GM23338 (cell line): ENCODE measurements around the gene SH3GL2.
A peak's percentile ranks its signal among the peaks of the same experiment; 100 is the strongest.

Source experiments
- CREB1 ChIP-seq: fragments of 250-450 bp; sonication (Bioruptor Pico); IDR thresholded peaks from 2 replicates; pipeline ENCODE4 v1.5.0; 2020; ENCODE audit warnings: low read depth, mild to moderate bottlenecking, moderate library complexity
- CTCF ChIP-seq, 2 experiments: fragments of 200-600 bp in 1 of 2; sonication (generic) in 1 of 2; conservative IDR thresholded peaks; 2 replicates each; pipeline versions ENCODE4 v1.5.1 to v1.6.1; 2016 to 2017; ENCODE audit warnings: antibody characterized with exemption in 2 of 2, low read depth in 2 of 2, mild to moderate bottlenecking in 2 of 2, moderate library complexity in 1 of 2
- ETS1 ChIP-seq: IDR thresholded peaks from 2 replicates; pipeline ENCODE4 v1.6.1; 2016; ENCODE audit warnings: antibody characterized with exemption
- EZH2 ChIP-seq: fragments of 200-600 bp; sonication (generic); IDR thresholded peaks from one replicate; pipeline ENCODE4 v1.8.0; 2017; ENCODE audit warnings: antibody characterized with exemption, mild to moderate bottlenecking, low read depth; ENCODE audit not compliant: unreplicated experiment
- EZH2phosphoT487 ChIP-seq: fragments of 200-600 bp; sonication (generic); IDR thresholded peaks from one replicate; pipeline ENCODE4 v1.8.1; 2018; ENCODE audit warnings: antibody characterized with exemption; ENCODE audit not compliant: unreplicated experiment
- JUNB ChIP-seq: IDR thresholded peaks from one replicate; pipeline ENCODE4 v1.6.1; 2016; ENCODE audit warnings: antibody characterized with exemption; ENCODE audit not compliant: unreplicated experiment
- NANOG ChIP-seq: IDR thresholded peaks from 2 replicates; pipeline ENCODE4 v1.6.1; 2016; ENCODE audit warnings: antibody characterized with exemption, borderline replicate concordance
- POLR2AphosphoS5 ChIP-seq: IDR thresholded peaks from 2 replicates; pipeline ENCODE4 v1.6.1; 2016; ENCODE audit warnings: antibody characterized with exemption, low read depth
- STAT1 ChIP-seq: IDR thresholded peaks from one replicate; pipeline ENCODE4 v1.6.1; 2016; ENCODE audit warnings: antibody characterized with exemption; ENCODE audit not compliant: unreplicated experiment
- ZNF114 ChIP-seq: fragments of 250-450 bp; sonication (Bioruptor Pico); IDR thresholded peaks from 2 replicates; pipeline ENCODE4 v1.5.0; 2020; ENCODE audit warnings: mild to moderate bottlenecking, moderate library complexity
- ZNF331 ChIP-seq: fragments of 250-450 bp; sonication (Bioruptor Pico); IDR thresholded peaks from 2 replicates; pipeline ENCODE4 v1.5.0; 2020; ENCODE audit warnings: low read depth, mild to moderate bottlenecking, moderate library complexity
- ZNF462 ChIP-seq: fragments of 250-450 bp; sonication (Bioruptor Pico); IDR thresholded peaks from 2 replicates; pipeline ENCODE4 v1.5.0; 2020; ENCODE audit warnings: mild to moderate bottlenecking, moderate library complexity
- TF ChIP-seq, protein P1 (sequence below): IDR thresholded peaks from one replicate; pipeline ENCODE4 v1.6.1; 2018; ENCODE audit warnings: antibody characterized with exemption; ENCODE audit not compliant: unreplicated experiment

DNA sequence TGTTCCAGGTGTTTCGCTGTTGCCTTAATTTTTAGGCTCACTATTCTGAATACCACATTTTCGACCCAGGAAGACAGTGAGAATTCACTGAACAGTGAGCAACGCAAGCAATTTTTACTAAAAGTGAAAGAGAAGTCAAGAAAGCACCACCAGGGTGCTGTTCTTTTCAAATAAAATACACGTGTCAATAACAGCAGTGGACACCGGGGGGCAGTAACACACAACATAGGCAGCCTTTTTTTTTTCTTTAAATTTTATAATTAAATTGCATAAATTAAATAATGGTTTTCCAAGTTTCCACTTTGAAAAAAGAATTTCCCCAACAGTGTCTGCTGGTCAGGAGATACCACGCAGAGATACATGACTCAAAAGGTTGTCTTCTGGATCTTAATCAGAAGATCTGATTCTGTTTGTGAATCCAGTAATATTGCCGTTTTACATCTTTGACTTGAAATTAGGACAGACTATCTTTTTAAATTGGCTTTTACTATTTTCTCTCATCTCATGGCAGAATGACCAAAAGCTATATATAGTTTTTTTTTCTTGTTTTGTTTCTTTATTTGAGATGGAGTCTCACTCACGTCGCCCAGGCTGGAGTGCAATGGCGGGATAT is 47.1 kb upstream of the SH3GL2 start:
- TF ChIP-seq CTCF (conservative IDR thresholded peaks at IDR 0.05; ENCODE audit: low read depth in 2 of 2) (peak; percentile 73 to 77), EZH2phosphoT487 (no peak), EZH2 (no peak), NANOG (no peak), POLR2AphosphoS5 (no peak), CREB1 (no peak), ZNF331 (CRISPR knock-in tag) (no peak), ETS1 (no peak), JUNB (no peak), STAT1 (no peak), ZNF114 (no peak), ZNF462 (CRISPR knock-in tag) (no peak)
- TF ChIP-seq, protein P1, sequence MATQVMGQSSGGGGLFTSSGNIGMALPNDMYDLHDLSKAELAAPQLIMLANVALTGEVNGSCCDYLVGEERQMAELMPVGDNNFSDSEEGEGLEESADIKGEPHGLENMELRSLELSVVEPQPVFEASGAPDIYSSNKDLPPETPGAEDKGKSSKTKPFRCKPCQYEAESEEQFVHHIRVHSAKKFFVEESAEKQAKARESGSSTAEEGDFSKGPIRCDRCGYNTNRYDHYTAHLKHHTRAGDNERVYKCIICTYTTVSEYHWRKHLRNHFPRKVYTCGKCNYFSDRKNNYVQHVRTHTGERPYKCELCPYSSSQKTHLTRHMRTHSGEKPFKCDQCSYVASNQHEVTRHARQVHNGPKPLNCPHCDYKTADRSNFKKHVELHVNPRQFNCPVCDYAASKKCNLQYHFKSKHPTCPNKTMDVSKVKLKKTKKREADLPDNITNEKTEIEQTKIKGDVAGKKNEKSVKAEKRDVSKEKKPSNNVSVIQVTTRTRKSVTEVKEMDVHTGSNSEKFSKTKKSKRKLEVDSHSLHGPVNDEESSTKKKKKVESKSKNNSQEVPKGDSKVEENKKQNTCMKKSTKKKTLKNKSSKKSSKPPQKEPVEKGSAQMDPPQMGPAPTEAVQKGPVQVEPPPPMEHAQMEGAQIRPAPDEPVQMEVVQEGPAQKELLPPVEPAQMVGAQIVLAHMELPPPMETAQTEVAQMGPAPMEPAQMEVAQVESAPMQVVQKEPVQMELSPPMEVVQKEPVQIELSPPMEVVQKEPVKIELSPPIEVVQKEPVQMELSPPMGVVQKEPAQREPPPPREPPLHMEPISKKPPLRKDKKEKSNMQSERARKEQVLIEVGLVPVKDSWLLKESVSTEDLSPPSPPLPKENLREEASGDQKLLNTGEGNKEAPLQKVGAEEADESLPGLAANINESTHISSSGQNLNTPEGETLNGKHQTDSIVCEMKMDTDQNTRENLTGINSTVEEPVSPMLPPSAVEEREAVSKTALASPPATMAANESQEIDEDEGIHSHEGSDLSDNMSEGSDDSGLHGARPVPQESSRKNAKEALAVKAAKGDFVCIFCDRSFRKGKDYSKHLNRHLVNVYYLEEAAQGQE: no peak
